Brain microvascular endothelial cell (primary cell): ENCODE data around the gene LPIN1.
A peak's percentile ranks its signal among the peaks of the same experiment; 100 is the strongest.

ENCODE experiments used
- DNase-seq: peaks from one replicate; pipeline ENCODE4 v3.0.0-alpha.2; 2020
- H3K27ac ChIP-seq: fragments of 250-450 bp; sonication (Bioruptor Pico); 2 replicates; pipeline ENCODE4 v1.5.1; 2020; ENCODE audit warnings: mild to moderate bottlenecking, moderate library complexity
- H3K27me3 ChIP-seq: fragments of 250-450 bp; sonication (Bioruptor Pico); replicated peaks from 2 replicates; pipeline ENCODE4 v1.5.1; 2020; ENCODE audit warnings: mild to moderate bottlenecking
- H3K36me3 ChIP-seq: fragments of 250-450 bp; sonication (Bioruptor Pico); replicated peaks from 2 replicates; pipeline ENCODE4 v1.5.1; 2020; ENCODE audit warnings: mild to moderate bottlenecking
- H3K4me3 ChIP-seq: 2 replicates; pipeline ENCODE4 v1.5.1; 2011; ENCODE audit warnings: low read depth, mild to moderate bottlenecking, control low read depth, low read length, moderate library complexity
- in situ Hi-C: cut with HindIII; loops from 2 replicates; pipeline ENCODE4 v1.10.0; 2017; ENCODE audit warnings: low sequenced_read_pairs, low pct_ligation_motif_present
- TF ChIP-seq, protein P1 (sequence below): IDR thresholded peaks from 2 replicates; pipeline ENCODE4 v1.5.1; 2011; ENCODE audit warnings: low read depth, mild to moderate bottlenecking, moderate library complexity, low read length, control low read depth, inconsistent platforms; ENCODE audit errors: missing control alignments

LPIN1 gene

DNA sequence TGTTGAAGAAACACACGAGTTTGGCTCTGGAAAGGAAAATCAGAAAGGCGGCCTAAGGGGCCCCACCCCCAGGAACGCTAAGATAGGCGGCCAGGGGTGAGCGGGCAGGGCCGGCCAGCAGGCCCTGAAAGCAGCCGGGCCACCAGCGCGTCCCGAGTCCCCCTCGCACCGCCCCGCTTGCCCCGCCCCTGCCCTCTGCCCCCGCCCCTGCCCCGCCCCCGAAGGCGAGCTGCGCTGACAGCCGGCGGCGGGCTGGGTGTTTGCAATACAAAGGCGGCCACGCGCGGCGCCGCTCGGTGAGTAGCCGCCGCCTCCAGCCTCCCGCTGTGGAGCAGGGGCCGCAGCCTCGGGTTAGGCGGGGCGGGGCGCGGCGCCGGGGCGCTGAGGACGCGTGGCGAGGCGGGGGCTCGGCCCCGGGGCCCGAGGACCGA, at the start of gene LPIN1:
LPIN1 (plus strand) TSS at position 257 of the 431 bp plus-strand sequence. CDS start 18,910 bp downstream, outside the sequence.
- Histone ChIP-seq H3K27ac (peak within 1 kb of the TSS; percentile 44), H3K4me3 (peak within 1 kb of the TSS; percentile 85), H3K36me3 (no peaks in the 10 kb centered on the region), H3K27me3 (no peaks in the 10 kb centered on the region)
- in situ Hi-C loops: no loop called here
- TF ChIP-seq, protein P1, sequence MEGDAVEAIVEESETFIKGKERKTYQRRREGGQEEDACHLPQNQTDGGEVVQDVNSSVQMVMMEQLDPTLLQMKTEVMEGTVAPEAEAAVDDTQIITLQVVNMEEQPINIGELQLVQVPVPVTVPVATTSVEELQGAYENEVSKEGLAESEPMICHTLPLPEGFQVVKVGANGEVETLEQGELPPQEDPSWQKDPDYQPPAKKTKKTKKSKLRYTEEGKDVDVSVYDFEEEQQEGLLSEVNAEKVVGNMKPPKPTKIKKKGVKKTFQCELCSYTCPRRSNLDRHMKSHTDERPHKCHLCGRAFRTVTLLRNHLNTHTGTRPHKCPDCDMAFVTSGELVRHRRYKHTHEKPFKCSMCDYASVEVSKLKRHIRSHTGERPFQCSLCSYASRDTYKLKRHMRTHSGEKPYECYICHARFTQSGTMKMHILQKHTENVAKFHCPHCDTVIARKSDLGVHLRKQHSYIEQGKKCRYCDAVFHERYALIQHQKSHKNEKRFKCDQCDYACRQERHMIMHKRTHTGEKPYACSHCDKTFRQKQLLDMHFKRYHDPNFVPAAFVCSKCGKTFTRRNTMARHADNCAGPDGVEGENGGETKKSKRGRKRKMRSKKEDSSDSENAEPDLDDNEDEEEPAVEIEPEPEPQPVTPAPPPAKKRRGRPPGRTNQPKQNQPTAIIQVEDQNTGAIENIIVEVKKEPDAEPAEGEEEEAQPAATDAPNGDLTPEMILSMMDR: no peak
- DNase-seq: peak; percentile 81

DNA sequence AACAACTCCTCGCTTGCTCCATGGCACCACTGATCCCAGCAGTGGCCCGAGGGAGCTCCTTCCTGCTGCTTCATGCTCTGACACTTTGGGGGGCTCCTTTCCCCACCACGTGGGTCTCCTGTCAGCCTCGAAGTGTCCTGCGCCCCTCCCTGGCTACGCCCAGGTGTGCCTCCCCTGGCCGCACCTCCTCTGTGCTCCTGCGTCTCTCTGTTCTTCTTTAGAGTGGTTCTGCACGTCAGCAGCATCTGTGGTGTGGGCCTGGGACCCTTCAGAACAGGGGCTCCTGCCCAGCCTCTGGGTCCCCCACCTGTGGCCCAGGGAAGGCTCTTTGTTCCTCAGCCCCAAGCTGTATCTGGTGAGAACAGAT, 49.7 kb upstream of the LPIN1 start:
- no peak for DNase-seq
- no peak overlapping the region for H3K27ac ChIP-seq
- no peaks in the 10 kb centered on the region for H3K27me3 ChIP-seq
- TF ChIP-seq, protein P1: no peak
- H3K4me3 ChIP-seq: no peak overlapping the region
- H3K36me3 ChIP-seq: no peaks in the 10 kb centered on the region
- in situ Hi-C loops: no loop called here

DNA sequence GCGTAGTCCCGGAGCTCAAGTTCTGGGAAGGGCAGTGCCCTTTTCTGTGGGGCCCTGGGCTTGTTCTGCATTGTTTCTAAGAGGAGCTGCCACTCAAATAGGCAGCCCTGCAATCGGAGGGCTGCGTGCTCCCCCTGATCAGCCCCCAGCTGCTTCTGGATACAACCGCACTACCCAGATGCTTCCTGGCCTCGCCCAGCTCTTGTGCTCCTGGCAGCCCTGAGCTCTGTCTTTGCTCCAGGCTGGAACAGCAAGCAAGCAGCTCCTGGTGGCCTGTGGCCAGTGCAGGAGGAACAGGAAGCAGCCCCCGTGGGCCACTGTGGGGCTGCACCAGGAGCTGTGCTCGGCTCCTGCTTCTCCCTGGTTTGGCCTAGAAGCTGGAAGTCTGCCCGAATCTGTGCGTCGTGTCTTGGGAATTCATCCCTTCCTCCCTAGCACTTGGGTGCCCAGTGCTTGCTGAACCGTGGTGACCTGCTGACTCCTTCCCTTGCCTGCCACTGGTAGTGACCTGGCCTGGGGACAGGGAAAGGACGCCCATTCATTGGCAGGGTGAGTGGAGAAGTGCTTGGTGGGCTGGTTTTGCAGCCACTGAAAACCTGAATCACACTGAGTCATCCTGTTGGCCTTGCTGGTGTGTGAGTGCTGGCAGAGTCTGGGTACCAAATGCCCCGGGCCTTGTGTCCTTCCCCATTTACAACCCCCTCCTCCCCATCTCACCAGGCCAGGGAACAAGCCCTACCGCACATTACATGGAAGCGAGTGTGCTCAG, 49.1 kb upstream of the LPIN1 start:
- no peak overlapping the region for H3K4me3 ChIP-seq
- TF ChIP-seq, protein P1: no peak
- in situ Hi-C loops: no loop called here
- H3K27me3 ChIP-seq: no peaks in the 10 kb centered on the region
- H3K36me3 ChIP-seq: no peaks in the 10 kb centered on the region
- peak; percentile 63 for DNase-seq
- H3K27ac ChIP-seq: no peak overlapping the region

GRCh38 chr2:11698009-11698922, 48.2 kb upstream of the LPIN1 start:
- peak; percentile 21 for DNase-seq
- Histone ChIP-seq H3K4me3 (no peak overlapping the region), H3K27ac (no peak overlapping the region), H3K27me3 (no peaks in the 10 kb centered on the region), H3K36me3 (no peaks in the 10 kb centered on the region)
- TF ChIP-seq, protein P1: peak; percentile 29
- in situ Hi-C loops: no loop called here

- TF ChIP-seq, protein P1: no peak
- Histone ChIP-seq H3K36me3 (no peaks in the 10 kb centered on the region), H3K27me3 (no peaks in the 10 kb centered on the region), H3K4me3 (no peak overlapping the region), H3K27ac (no peak overlapping the region)
- in situ Hi-C loops: no loop called here
- DNase-seq: no peak
Measured at GRCh38 chr2:11699686-11700670, 46.5 kb upstream of the LPIN1 start.
